Neural cell (in vitro differentiated cells): ENCODE results near the gene VWF. TPM values are rescaled to one million over a fixed set of nuclear protein-coding genes. Genes with fewer than 3 reads are reported as not detected.

Experiments
- H2AFZ ChIP-seq: fragments of 200-600, 300-800 bp; sonication (generic), shearing (Covaris generic); 2 replicates; pipeline ENCODE4 v1.6.0; 2014; ENCODE audit warnings: low read depth, mild to moderate bottlenecking, antibody characterized with exemption, low read length, moderate library complexity
- H3F3A ChIP-seq: fragments of 200-600 bp; shearing (Covaris generic); 2 replicates; pipeline ENCODE4 v1.6.1; 2016; ENCODE audit warnings: mild to moderate bottlenecking, moderate library complexity, mixed read lengths, antibody characterized with exemption, low read length; ENCODE audit not compliant: insufficient read depth, poor library complexity, severe bottlenecking
- H3K27ac ChIP-seq: fragments of 200-600, 300-800 bp; sonication (generic), shearing (Covaris generic); 2 replicates; pipeline ENCODE4 v1.5.1; 2014; ENCODE audit warnings: mild to moderate bottlenecking, low read length, moderate library complexity
- H3K27me3 ChIP-seq: fragments of 300-800, 200-600 bp; sonication (generic), shearing (Covaris generic); 2 replicates; pipeline ENCODE4 v1.6.0; 2014; ENCODE audit warnings: mild to moderate bottlenecking, low read depth, low read length, moderate library complexity; ENCODE audit not compliant: insufficient read depth
- H3K36me3 ChIP-seq: fragments of 300-800, 200-600 bp; sonication (generic), shearing (Covaris generic); 2 replicates; pipeline ENCODE4 v1.5.1; 2014; ENCODE audit warnings: mild to moderate bottlenecking, antibody characterized with exemption, low read length, moderate library complexity; ENCODE audit not compliant: insufficient read depth
- H3K4me2 ChIP-seq: fragments of 300-800, 200-600 bp; sonication (generic), shearing (Covaris generic); 2 replicates; pipeline ENCODE4 v1.6.0; 2014; ENCODE audit warnings: mild to moderate bottlenecking, low read length
- H3K4me3 ChIP-seq: fragments of 300-800, 200-600 bp; sonication (generic), shearing (Covaris generic); 2 replicates; pipeline ENCODE4 v1.5.1; 2014; ENCODE audit warnings: mild to moderate bottlenecking, low read length, moderate library complexity
- H3K79me2 ChIP-seq: fragments of 200-600 bp; shearing (Covaris generic); replicated peaks from 2 replicates; pipeline ENCODE4 v1.6.0; 2014; ENCODE audit warnings: mild to moderate bottlenecking, low read length, moderate library complexity; ENCODE audit not compliant: insufficient read depth
- H3K9ac ChIP-seq: fragments of 300-800, 200-600 bp; sonication (generic), shearing (Covaris generic); 2 replicates; pipeline ENCODE4 v1.6.1; 2016; ENCODE audit warnings: mild to moderate bottlenecking, low read length, mixed read lengths
- H3K9me2 ChIP-seq: fragments of 200-600 bp; shearing (Covaris generic); 2 replicates; pipeline ENCODE4 v1.6.1; 2016; ENCODE audit warnings: mild to moderate bottlenecking, low read length, mixed read lengths; ENCODE audit not compliant: insufficient read depth
- H3K9me3 ChIP-seq: fragments of 200-600, 300-800 bp; sonication (generic), shearing (Covaris generic); 2 replicates; pipeline ENCODE4 v1.6.1; 2016; ENCODE audit warnings: mild to moderate bottlenecking, mixed run types, low read length, moderate library complexity, mixed read lengths
- H4K20me1 ChIP-seq: fragments of 200-600 bp; shearing (Covaris generic); 2 replicates; pipeline ENCODE4 v1.6.1; 2016; ENCODE audit warnings: mild to moderate bottlenecking, mixed run types; ENCODE audit not compliant: insufficient read depth
- EP300 ChIP-seq: fragments of 450-650 bp; conservative IDR thresholded peaks from 2 replicates; pipeline ENCODE4 v1.6.1; 2014; ENCODE audit warnings: antibody characterized with exemption, mild to moderate bottlenecking, moderate library complexity; ENCODE audit not compliant: poor library complexity, severe bottlenecking
- EZH2 ChIP-seq: fragments of 200-600, 300-800 bp; shearing (Covaris generic), sonication (generic); IDR thresholded peaks from 2 replicates; pipeline ENCODE4 v1.6.1; 2014; ENCODE audit warnings: antibody characterized with exemption, low read length, borderline replicate concordance, mild to moderate bottlenecking; ENCODE audit not compliant: insufficient read depth, poor library complexity, severe bottlenecking
- MXI1 ChIP-seq: fragments of 450-650 bp; conservative IDR thresholded peaks from 2 replicates; pipeline ENCODE4 v1.6.1; 2014; ENCODE audit warnings: antibody characterized with exemption, mild to moderate bottlenecking; ENCODE audit not compliant: poor library complexity, severe bottlenecking
- POLR2AphosphoS5 ChIP-seq: IDR thresholded peaks from 2 replicates; pipeline ENCODE4 v1.6.1; 2012
- RAD21 ChIP-seq: fragments of 450-650 bp; conservative IDR thresholded peaks from 2 replicates; pipeline ENCODE4 v1.6.1; 2014; ENCODE audit warnings: antibody characterized with exemption, mild to moderate bottlenecking, moderate library complexity
- SMC3 ChIP-seq: fragments of 450-650 bp; conservative IDR thresholded peaks from 2 replicates; pipeline ENCODE4 v1.6.1; 2014; ENCODE audit warnings: antibody characterized with exemption, mild to moderate bottlenecking, moderate library complexity; ENCODE audit not compliant: poor library complexity
- TAF1 ChIP-seq: IDR thresholded peaks from 2 replicates; pipeline ENCODE4 v1.6.1; 2012; ENCODE audit warnings: low read depth
- polyA plus RNA-seq: library from polyadenylated mRNA; depleted of rRNA; stranded (reverse); fragments of >200 nt; gene quantifications from 2 replicates; pipeline ENCODE4 v1.2.3, GENCODE V29; 2014
- TF ChIP-seq, protein P1 (sequence below): IDR thresholded peaks from 2 replicates; pipeline ENCODE4 v1.6.1; 2012; ENCODE audit warnings: borderline replicate concordance
- TF ChIP-seq, protein P2 (sequence below): fragments of 450-650 bp; IDR thresholded peaks from 2 replicates; pipeline ENCODE4 v1.5.1; 2014; ENCODE audit warnings: antibody characterized with exemption, mild to moderate bottlenecking, moderate library complexity; ENCODE audit not compliant: poor library complexity, severe bottlenecking

Gene VWF
- polyA plus RNA-seq, 1 donor from 2014 or later, result not detected

DNA sequence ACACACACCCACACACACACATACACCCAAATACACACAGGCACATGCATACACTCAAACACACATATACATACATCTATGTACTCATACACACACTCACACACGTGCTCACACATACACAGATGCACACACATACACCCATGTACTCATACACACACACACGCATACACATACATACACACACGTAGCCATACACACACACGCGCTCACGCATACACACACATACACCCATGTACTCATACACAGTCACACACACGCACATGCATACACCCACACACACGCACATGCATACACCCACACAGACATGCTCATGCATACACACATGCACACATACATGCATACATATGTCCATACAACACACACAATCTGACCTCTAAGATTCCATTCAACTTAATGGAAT is 91.7 kb downstream of the VWF start:
- Histone ChIP-seq H3K9ac (no peak overlapping the region), H3K4me3 (no peak overlapping the region), H3K27ac (no peak overlapping the region), H3K27me3 (no peaks in the 10 kb centered on the region), H3K79me2 (no peaks in the 10 kb centered on the region), H3K9me3 (no peaks in the 10 kb centered on the region), H3K36me3 (no peaks in the 10 kb centered on the region), H3K9me2 (no peaks in the 10 kb centered on the region), H2AFZ (no peak overlapping the region), H4K20me1 (no peaks in the 10 kb centered on the region), H3F3A (no peaks in the 10 kb centered on the region), H3K4me2 (no peak overlapping the region)
- TF ChIP-seq POLR2AphosphoS5, result no peak
- TF ChIP-seq RAD21, result no peak
- TF ChIP-seq, protein P1, sequence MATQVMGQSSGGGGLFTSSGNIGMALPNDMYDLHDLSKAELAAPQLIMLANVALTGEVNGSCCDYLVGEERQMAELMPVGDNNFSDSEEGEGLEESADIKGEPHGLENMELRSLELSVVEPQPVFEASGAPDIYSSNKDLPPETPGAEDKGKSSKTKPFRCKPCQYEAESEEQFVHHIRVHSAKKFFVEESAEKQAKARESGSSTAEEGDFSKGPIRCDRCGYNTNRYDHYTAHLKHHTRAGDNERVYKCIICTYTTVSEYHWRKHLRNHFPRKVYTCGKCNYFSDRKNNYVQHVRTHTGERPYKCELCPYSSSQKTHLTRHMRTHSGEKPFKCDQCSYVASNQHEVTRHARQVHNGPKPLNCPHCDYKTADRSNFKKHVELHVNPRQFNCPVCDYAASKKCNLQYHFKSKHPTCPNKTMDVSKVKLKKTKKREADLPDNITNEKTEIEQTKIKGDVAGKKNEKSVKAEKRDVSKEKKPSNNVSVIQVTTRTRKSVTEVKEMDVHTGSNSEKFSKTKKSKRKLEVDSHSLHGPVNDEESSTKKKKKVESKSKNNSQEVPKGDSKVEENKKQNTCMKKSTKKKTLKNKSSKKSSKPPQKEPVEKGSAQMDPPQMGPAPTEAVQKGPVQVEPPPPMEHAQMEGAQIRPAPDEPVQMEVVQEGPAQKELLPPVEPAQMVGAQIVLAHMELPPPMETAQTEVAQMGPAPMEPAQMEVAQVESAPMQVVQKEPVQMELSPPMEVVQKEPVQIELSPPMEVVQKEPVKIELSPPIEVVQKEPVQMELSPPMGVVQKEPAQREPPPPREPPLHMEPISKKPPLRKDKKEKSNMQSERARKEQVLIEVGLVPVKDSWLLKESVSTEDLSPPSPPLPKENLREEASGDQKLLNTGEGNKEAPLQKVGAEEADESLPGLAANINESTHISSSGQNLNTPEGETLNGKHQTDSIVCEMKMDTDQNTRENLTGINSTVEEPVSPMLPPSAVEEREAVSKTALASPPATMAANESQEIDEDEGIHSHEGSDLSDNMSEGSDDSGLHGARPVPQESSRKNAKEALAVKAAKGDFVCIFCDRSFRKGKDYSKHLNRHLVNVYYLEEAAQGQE, result no peak
- TF ChIP-seq, protein P2, sequence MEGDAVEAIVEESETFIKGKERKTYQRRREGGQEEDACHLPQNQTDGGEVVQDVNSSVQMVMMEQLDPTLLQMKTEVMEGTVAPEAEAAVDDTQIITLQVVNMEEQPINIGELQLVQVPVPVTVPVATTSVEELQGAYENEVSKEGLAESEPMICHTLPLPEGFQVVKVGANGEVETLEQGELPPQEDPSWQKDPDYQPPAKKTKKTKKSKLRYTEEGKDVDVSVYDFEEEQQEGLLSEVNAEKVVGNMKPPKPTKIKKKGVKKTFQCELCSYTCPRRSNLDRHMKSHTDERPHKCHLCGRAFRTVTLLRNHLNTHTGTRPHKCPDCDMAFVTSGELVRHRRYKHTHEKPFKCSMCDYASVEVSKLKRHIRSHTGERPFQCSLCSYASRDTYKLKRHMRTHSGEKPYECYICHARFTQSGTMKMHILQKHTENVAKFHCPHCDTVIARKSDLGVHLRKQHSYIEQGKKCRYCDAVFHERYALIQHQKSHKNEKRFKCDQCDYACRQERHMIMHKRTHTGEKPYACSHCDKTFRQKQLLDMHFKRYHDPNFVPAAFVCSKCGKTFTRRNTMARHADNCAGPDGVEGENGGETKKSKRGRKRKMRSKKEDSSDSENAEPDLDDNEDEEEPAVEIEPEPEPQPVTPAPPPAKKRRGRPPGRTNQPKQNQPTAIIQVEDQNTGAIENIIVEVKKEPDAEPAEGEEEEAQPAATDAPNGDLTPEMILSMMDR, result no peak
- TF ChIP-seq MXI1, result no peak
- no peak for TF ChIP-seq EZH2
- no peak for TF ChIP-seq EP300
- no peak for TF ChIP-seq SMC3

DNA sequence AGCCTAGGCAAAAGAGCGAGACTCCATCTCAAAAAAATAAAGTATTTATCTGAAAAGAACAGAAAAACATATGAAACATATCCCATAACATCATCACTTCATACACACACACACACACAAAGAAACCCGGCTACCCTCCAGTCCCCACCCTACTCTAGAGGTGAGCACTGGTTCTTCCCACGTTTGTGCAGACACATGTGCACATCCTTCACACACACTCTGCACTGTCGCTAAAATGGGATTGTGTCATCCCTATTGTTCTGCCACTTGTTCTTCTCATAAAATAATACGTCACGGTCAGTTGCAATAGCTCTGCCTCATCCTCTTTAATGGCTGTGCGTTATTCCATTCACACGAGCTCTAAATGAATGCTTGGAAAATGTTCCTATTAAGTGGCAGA is 93.5 kb downstream of the VWF start:
- TF ChIP-seq TAF1 (no peak), SMC3 (no peak), EZH2 (no peak), MXI1 (no peak), EP300 (no peak), POLR2AphosphoS5 (no peak), RAD21 (no peak)
- TF ChIP-seq, protein P1, result no peak
- TF ChIP-seq, protein P2, result no peak

More for the DNA sequence above, 93.5 kb downstream of the VWF start:
- Histone ChIP-seq H3K9ac (no peak overlapping the region), H3F3A (no peaks in the 10 kb centered on the region), H4K20me1 (no peaks in the 10 kb centered on the region), H3K36me3 (no peaks in the 10 kb centered on the region), H3K9me2 (no peaks in the 10 kb centered on the region), H3K27me3 (no peaks in the 10 kb centered on the region), H3K4me2 (no peak overlapping the region), H3K27ac (no peak overlapping the region), H3K9me3 (no peaks in the 10 kb centered on the region), H2AFZ (no peak overlapping the region), H3K79me2 (no peaks in the 10 kb centered on the region), H3K4me3 (no peak overlapping the region)
